ENCODE results near the gene FARSB. TPM values are rescaled to one million over a fixed set of nuclear protein-coding genes. Genes with fewer than 3 reads are reported as not detected.
A peak's percentile ranks its signal among the peaks of the same experiment; 100 is the strongest.

Gene FARSB
- total RNA-seq, 2 experiments from 2014 or later: 56.3 to 58.5 TPM

DNA sequence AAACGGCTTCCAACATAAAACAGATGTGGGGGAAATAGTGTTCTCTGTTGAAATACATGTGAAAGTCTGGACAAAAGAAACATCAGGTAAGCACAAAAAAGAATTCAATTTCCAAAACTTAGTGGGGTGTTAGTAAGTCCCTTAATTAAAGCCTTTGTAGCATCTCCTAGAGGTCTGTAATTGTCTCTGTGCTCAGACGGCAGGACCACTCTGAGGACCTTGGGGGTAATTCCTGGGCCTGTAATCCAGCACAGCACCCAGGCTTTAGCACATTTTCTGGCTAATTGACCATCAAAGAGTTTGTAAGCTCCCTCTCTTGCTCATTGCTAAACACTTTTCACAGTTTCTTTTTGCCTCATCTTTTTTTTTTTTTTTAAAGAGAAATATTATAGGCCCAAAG lies 80.3 kb downstream of the FARSB start:
- POLR2A ChIA-PET: no interaction called here
- Mint-ChIP-seq H3K4me3 (no peak overlapping the region), H3K9me3 (ENCODE audit: low read depth) (no peaks in the 10 kb centered on the region), H3K36me3 (ENCODE audit: low read depth) (peaks cover 39% of the 10 kb centered on the region), H3K27me3 (no peaks in the 10 kb centered on the region), H3K4me1 (peaks cover 5% of the 10 kb centered on the region), H3K27ac (no peak overlapping the region)
- CTCF ChIA-PET: no interaction called here
- intact Hi-C loops (cut with DNase I, micrococcal nuclease): no loop called here
- ATAC-seq: no peak
- DNase-seq: no peak

DNA sequence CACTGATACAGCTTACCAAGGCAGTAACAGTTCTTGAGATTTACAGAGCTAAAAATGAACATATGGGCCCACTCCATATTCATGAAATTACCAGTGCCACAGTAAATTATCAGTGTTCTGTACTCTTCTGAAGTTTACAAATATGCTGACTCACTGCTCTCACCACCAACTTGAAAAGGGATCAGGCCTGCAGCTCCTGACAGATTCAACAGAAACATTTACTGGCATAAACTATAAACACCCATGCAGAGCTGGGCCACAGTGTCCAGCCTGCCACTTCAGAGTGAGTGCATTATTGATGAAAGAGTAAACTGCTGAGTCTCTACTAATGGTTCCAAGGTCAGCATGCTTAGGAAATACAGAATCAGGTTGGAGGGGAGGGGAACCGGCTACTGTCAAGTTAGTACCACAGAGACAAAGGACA lies 83.1 kb downstream of the FARSB start:
- no peaks in the 10 kb centered on the region for H3K27me3 Mint-ChIP-seq
- peaks cover 45% of the 10 kb centered on the region for H3K36me3 Mint-ChIP-seq (ENCODE audit: low read depth)
- CTCF ChIA-PET: interaction anchor here (0.8 to 2.1 kb wide), 3 partner anchors 10 to 122 kb away, joined by 3 to 6 read pairs (median 4); no protein-coding TSS in a partner anchor
- no peak overlapping the region for H3K4me3 Mint-ChIP-seq
- peaks cover 5% of the 10 kb centered on the region for H3K4me1 Mint-ChIP-seq
- DNase-seq: no peak
- no peak for ATAC-seq
- no peaks in the 10 kb centered on the region for H3K9me3 Mint-ChIP-seq (ENCODE audit: low read depth)
- intact Hi-C loops (cut with DNase I, micrococcal nuclease): no loop called here
- no peak overlapping the region for H3K27ac Mint-ChIP-seq
- POLR2A ChIA-PET: no interaction called here

DNA sequence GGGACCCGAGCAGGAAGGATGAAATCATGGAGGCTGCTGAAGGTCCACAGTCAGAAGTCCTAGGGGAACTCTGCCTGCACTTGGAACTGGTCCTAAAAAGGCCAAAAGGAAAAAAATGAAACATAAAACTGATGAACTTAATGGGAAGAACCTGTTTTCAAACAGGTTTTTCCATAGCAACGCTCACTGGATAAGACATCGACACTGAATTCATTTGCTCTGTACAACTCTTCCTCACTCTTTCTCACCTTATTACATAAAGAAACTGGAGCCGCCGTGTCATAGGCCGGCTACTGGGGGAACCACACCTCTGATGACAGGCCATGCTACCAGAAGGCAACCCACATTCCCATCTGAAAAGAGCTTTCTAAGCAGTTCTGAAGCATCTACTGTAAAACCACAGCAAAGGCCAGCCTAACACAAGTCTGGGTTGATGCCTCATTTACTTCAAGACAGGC lies 83.6 kb downstream of the FARSB start:
- ChIA-PET POLR2A (no interaction called here), CTCF (interaction anchor here (0.7 to 2.1 kb wide), 3 partner anchors 10 to 337 kb away, joined by 3 to 6 read pairs (median 4); no protein-coding TSS in a partner anchor)

DNA sequence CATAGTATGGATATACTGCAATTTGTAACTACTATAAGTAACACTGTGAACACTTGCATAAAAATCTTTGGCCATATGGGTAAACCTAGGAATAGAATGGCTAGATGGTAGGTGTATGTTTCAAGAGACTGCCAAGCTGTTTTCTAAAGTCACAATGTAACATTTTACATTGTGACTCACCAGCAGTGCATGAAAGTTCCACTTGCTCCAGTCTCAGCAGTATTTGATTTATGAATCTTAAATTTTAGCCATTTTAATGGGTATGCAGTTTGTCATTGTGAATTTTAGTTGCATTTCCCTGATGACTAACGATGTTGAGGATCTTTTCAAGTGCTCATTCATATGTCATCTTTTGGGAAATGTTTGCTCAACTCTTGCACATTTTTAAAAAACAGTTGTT lies 86.1 kb downstream of the FARSB start:
- ChIA-PET CTCF (interaction anchor here (2.0 kb wide), 1 partner anchor 252 kb away, joined by 7 read pairs; no protein-coding TSS in a partner anchor), POLR2A (no interaction called here)
- DNase-seq (no peak), ATAC-seq (no peak)
- H3K4me1 Mint-ChIP-seq: peaks cover 5% of the 10 kb centered on the region
- H3K36me3 Mint-ChIP-seq (ENCODE audit: low read depth): peaks cover 64% of the 10 kb centered on the region
- no peak overlapping the region for H3K27ac Mint-ChIP-seq
- intact Hi-C loops (cut with DNase I, micrococcal nuclease): loop anchor here in 1 of 2 experiments (10.0 kb wide), 1 partner anchor 145 kb away; the partner anchor contains the start of gene SGPP2
- no peaks in the 10 kb centered on the region for H3K27me3 Mint-ChIP-seq
- H3K4me3 Mint-ChIP-seq: no peak overlapping the region
- H3K9me3 Mint-ChIP-seq (ENCODE audit: low read depth): no peaks in the 10 kb centered on the region

More for the DNA sequence above, 83.6 kb downstream of the FARSB start:
- Mint-ChIP-seq H3K27ac (no peak overlapping the region), H3K9me3 (ENCODE audit: low read depth) (no peaks in the 10 kb centered on the region), H3K4me1 (peaks cover 5% of the 10 kb centered on the region), H3K4me3 (no peak overlapping the region), H3K36me3 (ENCODE audit: low read depth) (peaks cover 48% of the 10 kb centered on the region), H3K27me3 (no peaks in the 10 kb centered on the region)
- DNase-seq: no peak
- ATAC-seq: no peak
- intact Hi-C loops (cut with DNase I, micrococcal nuclease): no loop called here

DNA sequence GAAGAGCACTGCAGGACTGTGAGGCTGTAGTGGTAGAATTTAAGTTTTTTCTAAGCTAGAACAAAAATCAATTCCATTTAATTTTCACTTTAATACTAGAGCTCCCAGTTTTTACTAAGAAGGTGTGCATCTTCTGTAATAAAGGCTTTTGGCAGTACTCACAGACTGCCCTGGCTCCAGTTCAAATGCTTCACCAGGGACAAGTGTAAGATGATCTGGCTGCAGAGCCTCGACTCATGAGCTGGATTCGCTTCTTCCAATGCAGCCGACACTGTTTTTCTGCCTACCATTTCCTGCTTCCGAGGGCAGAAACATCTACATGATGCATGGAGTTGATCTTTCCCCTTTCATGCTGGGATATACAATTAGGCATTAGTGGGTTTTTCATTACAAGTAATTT lies 87.0 kb downstream of the FARSB start:
- Mint-ChIP-seq H3K27ac (no peak overlapping the region), H3K4me3 (no peak overlapping the region), H3K36me3 (ENCODE audit: low read depth) (peaks cover 60% of the 10 kb centered on the region), H3K9me3 (ENCODE audit: low read depth) (no peaks in the 10 kb centered on the region), H3K4me1 (peaks cover 5% of the 10 kb centered on the region), H3K27me3 (no peaks in the 10 kb centered on the region)
- no peak for ATAC-seq
- no peak for DNase-seq
- intact Hi-C loops (cut with DNase I, micrococcal nuclease): loop anchor here in 1 of 2 experiments (10.0 kb wide), 1 partner anchor 144 kb away; the partner anchor contains the start of gene SGPP2
- ChIA-PET CTCF (interaction anchor here (0.6 to 2.0 kb wide), 5 partner anchors 10 to 544 kb away, joined by 3 to 7 read pairs (median 3); no protein-coding TSS in a partner anchor), POLR2A (no interaction called here)

DNA sequence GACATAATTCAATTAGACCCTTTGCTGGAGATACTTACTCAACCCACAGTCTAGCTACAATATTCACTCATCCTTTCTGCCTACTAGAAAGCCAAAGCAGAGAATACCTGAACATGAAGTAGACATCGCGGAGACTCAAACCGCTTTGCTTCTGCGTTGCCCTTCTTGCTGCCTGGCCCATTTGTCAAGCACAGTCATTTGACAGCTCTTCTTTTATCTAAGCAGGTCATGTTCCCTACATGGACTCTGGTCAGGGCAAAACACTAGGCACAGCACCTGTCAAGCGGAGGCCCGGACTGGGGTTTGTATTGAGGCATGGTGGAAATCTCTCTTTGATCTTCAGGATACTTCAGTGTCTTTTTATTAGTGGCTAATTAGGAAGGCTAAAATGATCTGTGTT lies 89.7 kb downstream of the FARSB start:
- no peaks in the 10 kb centered on the region for H3K27me3 Mint-ChIP-seq
- POLR2A ChIA-PET: no interaction called here
- DNase-seq: no peak
- H3K27ac Mint-ChIP-seq: no peak overlapping the region
- ATAC-seq: no peak
- intact Hi-C loops (cut with DNase I, micrococcal nuclease): loop anchor here in 1 of 2 experiments (10.0 kb wide), 1 partner anchor 141 kb away; the partner anchor contains the start of gene SGPP2
- H3K4me3 Mint-ChIP-seq: no peak overlapping the region
- peaks cover 40% of the 10 kb centered on the region for H3K36me3 Mint-ChIP-seq (ENCODE audit: low read depth)
- no peaks in the 10 kb centered on the region for H3K4me1 Mint-ChIP-seq
- H3K9me3 Mint-ChIP-seq (ENCODE audit: low read depth): no peaks in the 10 kb centered on the region
- CTCF ChIA-PET: interaction anchor here (0.6 kb wide), 1 partner anchor 270 kb away, joined by 3 read pairs; no protein-coding TSS in a partner anchor

DNA sequence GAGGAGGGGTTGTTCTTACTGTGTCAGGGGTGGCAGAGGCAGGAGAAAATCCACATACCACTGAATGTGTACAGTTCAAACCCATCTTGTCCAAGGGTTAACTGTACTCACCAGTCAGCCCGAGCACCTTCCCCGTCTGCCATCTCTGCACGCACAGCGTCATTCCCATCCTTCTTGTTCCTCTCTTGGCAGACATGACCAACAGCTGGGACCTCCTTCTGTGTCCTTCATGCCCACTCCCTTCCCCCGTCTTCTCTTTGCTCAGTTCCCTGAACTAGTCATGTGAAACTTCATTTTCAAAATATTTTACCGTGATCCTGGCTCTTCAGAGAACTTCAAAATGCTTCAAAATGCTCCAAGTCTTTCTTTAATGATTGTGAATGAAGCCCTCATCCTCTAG lies 92.0 kb downstream of the FARSB start:
- Mint-ChIP-seq H3K27ac (no peak overlapping the region), H3K9me3 (ENCODE audit: low read depth) (no peaks in the 10 kb centered on the region), H3K4me3 (no peak overlapping the region), H3K4me1 (no peaks in the 10 kb centered on the region), H3K27me3 (no peaks in the 10 kb centered on the region), H3K36me3 (ENCODE audit: low read depth) (peaks cover 30% of the 10 kb centered on the region)
- ATAC-seq: no peak
- DNase-seq: no peak
- intact Hi-C loops (cut with DNase I, micrococcal nuclease): loop anchor here in 1 of 2 experiments (5.0 to 10.0 kb wide), 2 partner anchors 139 to 507 kb away; partner anchors contain the start of gene SGPP2
- CTCF ChIA-PET: interaction anchor here (1.8 kb wide), 1 partner anchor 246 kb away, joined by 8 read pairs; no protein-coding TSS in a partner anchor
- POLR2A ChIA-PET: no interaction called here

DNA sequence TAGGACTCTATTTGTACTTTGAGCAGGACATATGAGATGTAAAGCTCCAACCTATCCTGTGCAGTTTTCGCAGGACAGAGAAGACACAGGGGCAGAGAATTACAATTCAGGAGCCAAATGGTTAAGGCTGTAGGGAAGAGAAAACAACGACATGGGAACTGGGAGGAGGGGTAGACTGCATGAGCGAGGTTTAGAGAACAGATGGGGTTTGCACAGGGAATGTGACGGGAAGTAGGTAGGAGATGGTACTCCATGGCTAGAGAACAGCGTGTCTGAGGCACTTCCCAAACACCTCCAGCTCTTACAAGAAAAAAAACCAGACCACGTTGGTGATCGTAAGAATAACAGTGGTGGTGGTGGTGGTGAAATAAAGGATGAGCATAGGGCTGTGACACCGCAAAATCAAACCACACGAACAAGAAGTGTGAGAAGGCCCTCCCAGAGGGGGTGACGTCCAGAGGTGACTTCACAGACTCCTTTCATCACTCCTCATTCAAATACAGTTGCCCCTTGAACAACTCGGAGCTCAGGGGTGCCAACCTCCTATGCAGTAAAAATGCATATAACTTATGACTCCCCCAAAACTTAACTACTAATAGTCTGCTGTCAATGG lies 92.7 kb downstream of the FARSB start:
- no peaks in the 10 kb centered on the region for H3K9me3 Mint-ChIP-seq (ENCODE audit: low read depth)
- H3K27ac Mint-ChIP-seq: no peak overlapping the region
- ChIA-PET POLR2A (no interaction called here), CTCF (interaction anchor here (1.8 kb wide), 1 partner anchor 245 kb away, joined by 8 read pairs; no protein-coding TSS in a partner anchor)
- intact Hi-C loops (cut with DNase I, micrococcal nuclease): loop anchor here in 1 of 2 experiments (5.0 to 10.0 kb wide), 2 partner anchors 138 to 506 kb away; partner anchors contain the start of gene SGPP2
- ATAC-seq (no peak), DNase-seq (no peak)
- H3K27me3 Mint-ChIP-seq: no peaks in the 10 kb centered on the region
- no peak overlapping the region for H3K4me3 Mint-ChIP-seq
- H3K4me1 Mint-ChIP-seq: no peaks in the 10 kb centered on the region
- H3K36me3 Mint-ChIP-seq (ENCODE audit: low read depth): peaks cover 31% of the 10 kb centered on the region

DNA sequence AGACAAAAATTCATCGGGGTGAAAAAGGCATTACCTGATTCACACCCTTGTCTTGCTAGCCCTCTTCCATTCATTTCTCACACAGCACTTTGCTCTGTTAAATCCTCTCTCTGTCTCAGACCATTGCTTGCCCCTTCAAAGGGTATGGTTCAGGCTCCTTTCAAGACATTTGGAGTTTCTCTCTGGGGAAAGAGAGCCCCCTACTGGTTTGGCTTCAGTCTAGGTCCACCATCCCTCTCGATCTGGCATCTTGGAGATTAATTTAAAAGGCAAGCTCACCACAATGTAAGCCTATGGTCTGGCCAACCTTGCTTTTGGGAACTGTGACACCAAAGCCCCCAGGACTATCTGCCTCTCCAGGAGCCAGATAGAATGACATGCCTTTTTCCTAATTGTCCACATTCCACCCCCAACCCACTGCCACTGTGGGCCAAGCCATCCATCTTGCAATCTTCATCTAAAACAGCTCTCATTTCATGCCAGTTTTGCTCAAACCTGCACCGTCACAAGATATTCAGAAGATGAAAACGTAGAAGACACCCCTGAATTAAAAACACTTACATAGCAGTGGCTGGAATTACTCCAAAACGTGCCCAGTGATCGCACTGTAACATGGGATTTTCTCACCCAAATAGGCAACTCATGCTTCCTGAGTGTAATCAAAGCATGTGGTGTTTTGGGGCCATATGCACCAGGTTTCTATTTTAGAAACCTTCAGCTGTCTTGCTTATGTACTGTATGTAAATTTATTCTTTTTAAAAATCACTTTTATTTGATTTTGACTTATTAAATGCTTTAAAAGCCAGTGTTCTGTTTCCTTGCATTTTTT lies 93.9 kb downstream of the FARSB start:
- DNase-seq: peak; percentile 50
- no peaks in the 10 kb centered on the region for H3K9me3 Mint-ChIP-seq (ENCODE audit: low read depth)
- H3K36me3 Mint-ChIP-seq (ENCODE audit: low read depth): peaks cover 23% of the 10 kb centered on the region
- peak; percentile 84 for ATAC-seq
- peaks cover 1% of the 10 kb centered on the region for H3K27me3 Mint-ChIP-seq
- no peak overlapping the region for H3K4me3 Mint-ChIP-seq
- intact Hi-C loops (cut with DNase I, micrococcal nuclease): loop anchor here (1.0 to 10.0 kb wide), 4 partner anchors 137 to 505 kb away; partner anchors contain the start of gene SGPP2 (in 1 of the 2)
- POLR2A ChIA-PET: no interaction called here
- H3K4me1 Mint-ChIP-seq: peaks cover under 1% of the 10 kb centered on the region
- CTCF ChIA-PET: interaction anchor here (0.6 to 2.5 kb wide), 11 partner anchors 9 to 537 kb away, joined by 3 to 34 read pairs (median 3); no protein-coding TSS in a partner anchor
- H3K27ac Mint-ChIP-seq: no peak overlapping the region

DNA sequence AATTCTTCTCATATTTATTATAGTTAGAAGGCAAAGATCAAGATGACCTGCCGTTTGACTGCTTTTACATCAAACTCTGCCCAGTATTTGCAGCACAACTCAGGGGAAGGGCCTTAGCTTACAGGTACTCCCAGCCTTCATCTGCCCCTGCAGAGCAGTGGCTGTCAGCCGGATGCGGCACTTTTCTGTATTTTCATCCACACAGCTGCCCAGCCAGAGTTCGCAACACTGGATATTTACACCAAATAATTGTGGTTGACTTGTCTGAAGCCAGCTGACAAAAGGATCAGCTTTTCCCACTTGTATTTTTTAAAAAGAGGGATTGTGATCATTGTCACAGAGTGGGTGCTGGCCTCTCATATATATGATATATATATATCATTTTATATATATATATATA lies 94.7 kb downstream of the FARSB start:
- ChIA-PET CTCF (interaction anchor here (0.6 to 2.5 kb wide), 8 partner anchors 10 to 537 kb away, joined by 3 to 34 read pairs (median 3); no protein-coding TSS in a partner anchor), POLR2A (no interaction called here)
- DNase-seq (no peak), ATAC-seq (no peak)
- Mint-ChIP-seq H3K9me3 (ENCODE audit: low read depth) (no peaks in the 10 kb centered on the region), H3K27ac (no peak overlapping the region), H3K27me3 (peaks cover 2% of the 10 kb centered on the region), H3K36me3 (ENCODE audit: low read depth) (peaks cover 15% of the 10 kb centered on the region), H3K4me3 (no peak overlapping the region), H3K4me1 (peaks cover 1% of the 10 kb centered on the region)
- intact Hi-C loops (cut with DNase I, micrococcal nuclease): loop anchor here in 1 of 2 experiments (5.0 to 10.0 kb wide), 2 partner anchors 136 to 504 kb away; partner anchors contain the start of gene SGPP2

DNA sequence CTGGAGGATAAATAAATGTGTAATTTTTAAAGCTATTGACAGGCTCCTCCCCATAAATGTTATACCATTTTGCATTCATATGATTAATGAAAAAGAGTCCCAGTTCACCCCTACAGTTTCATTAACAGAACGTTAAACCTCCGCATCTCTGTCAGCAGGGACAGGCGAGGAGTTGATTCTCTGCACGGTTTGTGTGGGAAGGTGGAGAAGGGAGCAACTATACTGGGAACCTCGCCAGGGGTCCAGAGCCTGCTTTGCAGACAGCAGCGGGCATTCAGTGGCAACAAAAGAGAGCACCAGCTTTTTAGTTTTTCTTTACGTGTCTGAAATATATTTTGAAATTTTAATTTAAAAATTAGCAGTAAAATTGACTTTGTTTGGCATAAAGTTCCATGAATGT lies 101.4 kb downstream of the FARSB start:
- Mint-ChIP-seq H3K9me3 (ENCODE audit: low read depth) (no peaks in the 10 kb centered on the region), H3K36me3 (ENCODE audit: low read depth) (peaks cover 3% of the 10 kb centered on the region), H3K4me3 (no peak overlapping the region), H3K4me1 (peaks cover 1% of the 10 kb centered on the region), H3K27me3 (peaks cover 5% of the 10 kb centered on the region), H3K27ac (no peak overlapping the region)
- ATAC-seq (no peak), DNase-seq (no peak)
- POLR2A ChIA-PET: no interaction called here
- CTCF ChIA-PET: interaction anchor here (1.2 to 1.5 kb wide), 2 partner anchors 240 to 516 kb away, joined by 3 read pairs; no protein-coding TSS in a partner anchor
- intact Hi-C loops (cut with DNase I, micrococcal nuclease): no loop called here
